ENCODE measurements around the gene KIF26B. TPM values are rescaled to one million over a fixed set of nuclear protein-coding genes. Genes with fewer than 3 reads are reported as not detected.

KIF26B gene
- total and polyA plus RNA-seq, 10 of the 15 experiments (the other 5 are each of a cell fraction or from before 2014, with no cell fraction given), result 0.35 to 11.6 (median 2.2) TPM

GRCh38 chr1:245578771-245579170 lies 424.0 kb downstream of the KIF26B start:
- ChIA-PET SMC1A (ENCODE audit: uncharacterized antibody, unreplicated experiment) (interaction anchor here (1.2 kb wide), 1 partner anchor 9 kb away, joined by 3 read pairs; no protein-coding TSS in a partner anchor), RAD21 (ENCODE audit: unreplicated experiment) (no interaction called here), POLR2A (no interaction called here), CTCF (interaction anchor here (0.6 kb wide), 1 partner anchor 556 kb away, joined by 3 read pairs; no protein-coding TSS in a partner anchor)
- Histone ChIP-seq H2AFZ (ENCODE audit: control insufficient read depth, low read depth, low read length) (no peak overlapping the region), H4K20me1 (ENCODE audit: control insufficient read depth, insufficient read depth) (no peaks in the 10 kb centered on the region), H3K4me3 (no peak overlapping the region), H3K79me2 (ENCODE audit: control insufficient read depth, insufficient read depth, low read length) (no peaks in the 10 kb centered on the region), H3K4me1 (ENCODE audit: control insufficient read depth, insufficient read depth, low read length) (no peaks in the 10 kb centered on the region), H3K9me3 (replicated peaks; ENCODE audit: control insufficient read depth, insufficient read depth, low read length) (no peaks in the 10 kb centered on the region), H3K9ac (ENCODE audit: control insufficient read depth, insufficient read depth, low read length) (no peak overlapping the region), H3K27me3 (replicated peaks in 1 of 2; ENCODE audit: control insufficient read depth in 2 of 2, insufficient read depth in 2 of 2, low read length in 1 of 2) (peaks cover 0 to 3% of the 10 kb centered on the region in 2 experiments; a peak in 2 of 4 replicates), H3K4me2 (ENCODE audit: control insufficient read depth, insufficient read depth) (no peak overlapping the region), H3K27ac (ENCODE audit: control insufficient read depth, insufficient read depth) (no peak overlapping the region), H3K36me3 (ENCODE audit: control insufficient read depth in 2 of 2, insufficient read depth in 2 of 2, low read length in 1 of 2) (no peaks in the 10 kb centered on the region)
- BruUV-seq (replicated peaks), result no TSS peak
- DNase-seq (ENCODE audit: low read depth, low spot score) (no peak), ATAC-seq (no peak), FAIRE-seq (no peak)
- TF ChIP-seq NFYB (IDR thresholded peaks at IDR 0.05; ENCODE audit: insufficient read depth, low read depth, low read length) (no peak), MXI1 (IDR thresholded peaks at IDR 0.05; ENCODE audit: low read depth, low read length) (no peak), ATF7 (IDR thresholded peaks at IDR 0.05; ENCODE audit: low read depth) (no peak), JUNB (IDR thresholded peaks at IDR 0.05) (no peak), RBBP5 (conservative IDR thresholded peaks at IDR 0.05) (no peak)
- TF ChIP-seq, protein P1, sequence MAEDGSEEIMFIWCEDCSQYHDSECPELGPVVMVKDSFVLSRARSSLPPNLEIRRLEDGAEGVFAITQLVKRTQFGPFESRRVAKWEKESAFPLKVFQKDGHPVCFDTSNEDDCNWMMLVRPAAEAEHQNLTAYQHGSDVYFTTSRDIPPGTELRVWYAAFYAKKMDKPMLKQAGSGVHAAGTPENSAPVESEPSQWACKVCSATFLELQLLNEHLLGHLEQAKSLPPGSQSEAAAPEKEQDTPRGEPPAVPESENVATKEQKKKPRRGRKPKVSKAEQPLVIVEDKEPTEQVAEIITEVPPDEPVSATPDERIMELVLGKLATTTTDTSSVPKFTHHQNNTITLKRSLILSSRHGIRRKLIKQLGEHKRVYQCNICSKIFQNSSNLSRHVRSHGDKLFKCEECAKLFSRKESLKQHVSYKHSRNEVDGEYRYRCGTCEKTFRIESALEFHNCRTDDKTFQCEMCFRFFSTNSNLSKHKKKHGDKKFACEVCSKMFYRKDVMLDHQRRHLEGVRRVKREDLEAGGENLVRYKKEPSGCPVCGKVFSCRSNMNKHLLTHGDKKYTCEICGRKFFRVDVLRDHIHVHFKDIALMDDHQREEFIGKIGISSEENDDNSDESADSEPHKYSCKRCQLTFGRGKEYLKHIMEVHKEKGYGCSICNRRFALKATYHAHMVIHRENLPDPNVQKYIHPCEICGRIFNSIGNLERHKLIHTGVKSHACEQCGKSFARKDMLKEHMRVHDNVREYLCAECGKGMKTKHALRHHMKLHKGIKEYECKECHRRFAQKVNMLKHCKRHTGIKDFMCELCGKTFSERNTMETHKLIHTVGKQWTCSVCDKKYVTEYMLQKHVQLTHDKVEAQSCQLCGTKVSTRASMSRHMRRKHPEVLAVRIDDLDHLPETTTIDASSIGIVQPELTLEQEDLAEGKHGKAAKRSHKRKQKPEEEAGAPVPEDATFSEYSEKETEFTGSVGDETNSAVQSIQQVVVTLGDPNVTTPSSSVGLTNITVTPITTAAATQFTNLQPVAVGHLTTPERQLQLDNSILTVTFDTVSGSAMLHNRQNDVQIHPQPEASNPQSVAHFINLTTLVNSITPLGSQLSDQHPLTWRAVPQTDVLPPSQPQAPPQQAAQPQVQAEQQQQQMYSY (CRISPR knock-in tag; IDR thresholded peaks at IDR 0.05), result no peak
- intact Hi-C loops (cut with micrococcal nuclease; ENCODE audit: unreplicated experiment), result no loop called here
- in situ Hi-C loops (cut with MboI), result no loop called here
